Stimulated activated CD4-positive, alpha-beta T cell treated with anti-CD3 and anti-CD28 coated beads, Interleukin-4, amount 100 ng/mL, for 1 hour (primary cell): Measurements from ENCODE around the gene GSE1.
A peak's percentile ranks its signal among the peaks of the same experiment; 100 is the strongest.

Experiments used
- DNase-seq: peaks from one replicate; pipeline ENCODE4 v3.0.0-alpha.2; 2020

GSE1 gene

GRCh38 chr16:85607796-85608514 is 5.2 kb upstream of the GSE1 start:
- no peak for DNase-seq

GRCh38 chr16:85608515-85608885 is 4.6 kb upstream of the GSE1 start:
- no peak for DNase-seq

GRCh38 chr16:85608887-85609286 is 4.2 kb upstream of the GSE1 start:
- no peak for DNase-seq

- DNase-seq: no peak
Observed at GRCh38 chr16:85609539-85609938, 3.6 kb upstream of the GSE1 start.

GRCh38 chr16:85610059-85610445 is 3.1 kb upstream of the GSE1 start:
- DNase-seq: no peak

- DNase-seq: peak; percentile 89
Observed at GRCh38 chr16:85610446-85611193, 2.5 kb upstream of the GSE1 start.

- DNase-seq: no peak
Observed at GRCh38 chr16:85611194-85611443, 2.0 kb upstream of the GSE1 start.

- DNase-seq: peak; percentile 50
Observed at GRCh38 chr16:85611444-85612190, 1.5 kb upstream of the GSE1 start.

GRCh38 chr16:85612191-85612800 is 826 bp upstream of the GSE1 start:
- DNase-seq: peak; percentile 10

- DNase-seq: peak; percentile 20
Observed at GRCh38 chr16:85613604-85614337, 649 bp downstream of the GSE1 start.

GRCh38 chr16:85614338-85615013 is 1.4 kb downstream of the GSE1 start:
- DNase-seq: peak; percentile 11

- peak; percentile 66 for DNase-seq
Observed at GRCh38 chr16:85615014-85615851, 2.1 kb downstream of the GSE1 start.

- DNase-seq: peak; percentile 75
Observed at GRCh38 chr16:85615852-85616606, 2.9 kb downstream of the GSE1 start.

- no peak for DNase-seq
Observed at GRCh38 chr16:85616607-85617321, 3.6 kb downstream of the GSE1 start.

- DNase-seq: no peak
Observed at GRCh38 chr16:85617948-85618347, 4.8 kb downstream of the GSE1 start.

- DNase-seq: no peak
Observed at GRCh38 chr16:85618521-85618920, 5.4 kb downstream of the GSE1 start.

GRCh38 chr16:85619101-85619891 is 6.2 kb downstream of the GSE1 start:
- no peak for DNase-seq

GRCh38 chr16:85620374-85620773 is 7.3 kb downstream of the GSE1 start:
- DNase-seq: no peak
